Measurements from ENCODE around the gene SATB1. TPM values are rescaled to one million over a fixed set of nuclear protein-coding genes. Genes with fewer than 3 reads are reported as not detected.

The SATB1 gene
- total RNA-seq, result 7.9 and 8.3 TPM in 2 replicates

DNA sequence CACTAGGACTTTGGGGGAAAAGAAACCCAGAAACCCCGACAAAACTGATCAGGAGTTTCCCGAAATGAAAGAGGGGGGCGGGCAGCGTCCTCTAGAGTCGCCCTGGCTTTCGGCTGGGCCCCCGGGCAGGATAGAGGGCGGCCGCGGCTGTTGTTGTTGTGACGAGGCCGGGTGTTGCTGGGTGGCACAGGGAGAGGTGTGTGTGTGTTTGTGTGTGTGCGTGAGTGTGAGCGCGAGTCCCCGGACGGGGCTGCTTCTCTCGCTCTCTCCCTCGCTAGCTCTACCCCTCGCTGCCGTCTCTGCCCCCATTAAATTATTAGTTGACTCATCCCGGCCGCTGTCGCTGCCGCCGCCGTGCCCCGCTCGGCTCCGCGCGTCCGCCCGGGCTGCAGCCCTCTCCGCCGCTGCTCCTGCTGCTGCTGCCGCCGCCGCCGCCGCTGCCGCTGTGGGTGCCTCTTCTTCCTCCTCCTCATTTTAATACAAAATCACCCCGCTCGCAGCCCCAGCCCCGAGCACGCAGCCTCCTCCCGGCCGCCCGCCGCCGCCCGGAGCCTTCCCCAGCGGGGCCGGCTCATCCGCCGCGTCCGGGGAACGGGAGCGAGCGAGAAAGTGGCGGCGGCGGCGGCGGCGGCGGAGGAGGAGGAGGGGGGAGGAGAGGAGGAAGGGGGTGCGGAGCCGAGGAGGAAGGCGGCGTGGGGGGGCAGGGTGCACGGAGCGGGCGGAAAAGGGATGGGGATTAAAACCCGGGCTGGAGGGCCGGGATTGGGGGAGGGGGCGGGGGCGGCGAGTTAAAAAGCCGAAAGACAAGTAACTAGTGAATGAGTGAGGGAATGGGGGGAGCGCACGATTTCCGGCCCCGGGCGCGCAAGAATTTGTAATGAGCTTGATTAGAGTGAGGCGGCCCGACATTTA, at the start of gene SATB1:
SATB1 (minus strand) TSS at position 611 of the 912 bp plus-strand sequence. CDS start 4,372 bp downstream, outside the sequence.

